Osteocyte (in vitro differentiated cells): ENCODE measurements around the gene SIL1. TPM values are rescaled to one million over a fixed set of nuclear protein-coding genes. Genes with fewer than 3 reads are reported as not detected.
"Not testable (repeated sequence)": the region's sequence is repeated elsewhere in the genome, so short reads cannot be mapped to it uniquely, and the experiment has no call there.

Source experiments
- DNase-seq: peaks from one replicate; pipeline ENCODE4 v3.0.0; 2021; ENCODE audit warnings: mixed read lengths; ENCODE audit not compliant: unreplicated experiment; ENCODE audit errors: extremely low spot score
- H3K27ac Mint-ChIP-seq: one replicate; pipeline ENCODE4 v1.8.0; 2021; ENCODE audit warnings: mild to moderate bottlenecking, mixed read lengths; ENCODE audit not compliant: unreplicated experiment
- H3K27me3 Mint-ChIP-seq: one replicate; pipeline ENCODE4 v1.8.0; 2021; ENCODE audit warnings: mixed read lengths; ENCODE audit not compliant: unreplicated experiment
- H3K36me3 Mint-ChIP-seq: one replicate; pipeline ENCODE4 v1.8.0; 2021; ENCODE audit warnings: mixed read lengths; ENCODE audit not compliant: unreplicated experiment
- H3K4me1 Mint-ChIP-seq: one replicate; pipeline ENCODE4 v1.8.0; 2021; ENCODE audit warnings: mixed read lengths; ENCODE audit not compliant: unreplicated experiment
- H3K4me3 Mint-ChIP-seq: one replicate; pipeline ENCODE4 v1.8.0; 2021; ENCODE audit warnings: mild to moderate bottlenecking, moderate library complexity, mixed read lengths; ENCODE audit not compliant: unreplicated experiment
- H3K9me3 Mint-ChIP-seq: one replicate; pipeline ENCODE4 v1.8.0; 2021; ENCODE audit warnings: mixed read lengths; ENCODE audit not compliant: unreplicated experiment
- total RNA-seq: library from RNA; stranded (reverse); gene quantifications from 2 replicates; pipeline ENCODE4 v1.2.1, GENCODE V29; 2021
- TF ChIP-seq, protein P1 (sequence below): fragments of 200-600 bp; sonication (generic); IDR thresholded peaks from 2 replicates; pipeline ENCODE4 v1.5.0; 2021; ENCODE audit warnings: antibody characterized with exemption, mild to moderate bottlenecking, moderate library complexity

The SIL1 gene
- total RNA-seq, 1 donor from 2014 or later: 58.4 TPM

DNA sequence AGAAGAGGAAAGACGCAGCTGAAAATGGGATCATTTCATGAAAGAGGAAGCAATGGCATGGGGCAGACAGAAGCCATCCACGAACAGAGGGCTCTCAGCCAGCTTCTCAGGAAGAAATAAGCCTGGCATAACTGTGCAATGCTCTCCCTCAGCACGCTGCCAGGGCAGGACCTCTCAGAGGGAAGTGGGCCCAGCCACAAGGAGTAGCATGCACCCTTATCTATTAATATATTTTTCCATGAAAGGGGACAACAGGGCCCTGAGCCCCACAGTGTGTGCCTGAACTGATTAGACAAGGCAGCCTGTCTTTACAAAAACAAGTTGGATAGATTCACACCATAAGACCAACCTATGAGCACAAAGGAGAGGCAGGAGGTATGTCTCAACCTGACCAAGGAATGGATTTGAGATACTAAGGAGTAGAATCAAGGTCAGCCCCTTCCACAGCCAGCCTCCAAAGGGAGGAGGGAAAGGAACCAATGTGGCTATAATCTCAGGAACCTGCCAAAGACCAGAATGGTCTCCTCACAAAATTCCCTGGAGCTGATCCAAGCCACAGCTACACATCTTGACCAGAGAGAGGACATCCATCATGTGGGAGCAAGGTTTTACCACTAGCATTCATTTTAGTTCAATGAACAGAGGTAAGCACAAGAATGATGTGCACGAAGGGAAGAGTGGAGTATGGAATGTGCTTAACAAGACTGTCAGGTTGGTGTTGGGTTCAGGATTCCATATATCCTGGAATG lies 154.8 kb downstream of the SIL1 start:
- no peak overlapping the region for H3K4me3 Mint-ChIP-seq
- DNase-seq: peak; percentile 49
- H3K9me3 Mint-ChIP-seq: no peaks in the 10 kb centered on the region
- no peaks in the 10 kb centered on the region for H3K4me1 Mint-ChIP-seq
- TF ChIP-seq, protein P1, sequence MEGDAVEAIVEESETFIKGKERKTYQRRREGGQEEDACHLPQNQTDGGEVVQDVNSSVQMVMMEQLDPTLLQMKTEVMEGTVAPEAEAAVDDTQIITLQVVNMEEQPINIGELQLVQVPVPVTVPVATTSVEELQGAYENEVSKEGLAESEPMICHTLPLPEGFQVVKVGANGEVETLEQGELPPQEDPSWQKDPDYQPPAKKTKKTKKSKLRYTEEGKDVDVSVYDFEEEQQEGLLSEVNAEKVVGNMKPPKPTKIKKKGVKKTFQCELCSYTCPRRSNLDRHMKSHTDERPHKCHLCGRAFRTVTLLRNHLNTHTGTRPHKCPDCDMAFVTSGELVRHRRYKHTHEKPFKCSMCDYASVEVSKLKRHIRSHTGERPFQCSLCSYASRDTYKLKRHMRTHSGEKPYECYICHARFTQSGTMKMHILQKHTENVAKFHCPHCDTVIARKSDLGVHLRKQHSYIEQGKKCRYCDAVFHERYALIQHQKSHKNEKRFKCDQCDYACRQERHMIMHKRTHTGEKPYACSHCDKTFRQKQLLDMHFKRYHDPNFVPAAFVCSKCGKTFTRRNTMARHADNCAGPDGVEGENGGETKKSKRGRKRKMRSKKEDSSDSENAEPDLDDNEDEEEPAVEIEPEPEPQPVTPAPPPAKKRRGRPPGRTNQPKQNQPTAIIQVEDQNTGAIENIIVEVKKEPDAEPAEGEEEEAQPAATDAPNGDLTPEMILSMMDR: no peak
- H3K36me3 Mint-ChIP-seq: peaks cover under 1% of the 10 kb centered on the region
- H3K27ac Mint-ChIP-seq: no peak overlapping the region
- no peaks in the 10 kb centered on the region for H3K27me3 Mint-ChIP-seq

DNA sequence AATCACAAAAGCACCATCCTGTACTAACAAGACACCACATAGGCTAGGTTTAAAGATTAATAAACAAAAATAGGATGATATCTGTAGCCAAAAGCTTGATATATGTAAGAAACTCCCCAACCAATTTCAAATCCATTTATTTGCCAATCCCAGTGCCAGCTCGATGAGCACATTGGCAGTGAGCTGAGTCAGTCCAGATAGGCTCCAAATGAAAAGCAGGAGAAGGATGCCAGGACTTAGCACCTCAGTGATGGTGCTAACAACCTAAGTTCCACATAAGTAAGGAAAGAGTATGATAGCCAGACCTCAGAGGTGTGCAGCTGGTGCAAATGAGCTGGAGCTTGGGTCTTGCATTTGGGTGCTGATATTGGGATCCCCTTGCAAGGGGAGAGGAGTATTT lies 158.1 kb downstream of the SIL1 start:
- TF ChIP-seq, protein P1: no peak
- H3K36me3 Mint-ChIP-seq: peaks cover 16% of the 10 kb centered on the region
- no peak overlapping the region for H3K27ac Mint-ChIP-seq
- H3K4me3 Mint-ChIP-seq: no peak overlapping the region
- H3K4me1 Mint-ChIP-seq: no peaks in the 10 kb centered on the region
- DNase-seq: no peak
- H3K9me3 Mint-ChIP-seq: peaks cover 19% of the 10 kb centered on the region
- H3K27me3 Mint-ChIP-seq: no peaks in the 10 kb centered on the region

DNA sequence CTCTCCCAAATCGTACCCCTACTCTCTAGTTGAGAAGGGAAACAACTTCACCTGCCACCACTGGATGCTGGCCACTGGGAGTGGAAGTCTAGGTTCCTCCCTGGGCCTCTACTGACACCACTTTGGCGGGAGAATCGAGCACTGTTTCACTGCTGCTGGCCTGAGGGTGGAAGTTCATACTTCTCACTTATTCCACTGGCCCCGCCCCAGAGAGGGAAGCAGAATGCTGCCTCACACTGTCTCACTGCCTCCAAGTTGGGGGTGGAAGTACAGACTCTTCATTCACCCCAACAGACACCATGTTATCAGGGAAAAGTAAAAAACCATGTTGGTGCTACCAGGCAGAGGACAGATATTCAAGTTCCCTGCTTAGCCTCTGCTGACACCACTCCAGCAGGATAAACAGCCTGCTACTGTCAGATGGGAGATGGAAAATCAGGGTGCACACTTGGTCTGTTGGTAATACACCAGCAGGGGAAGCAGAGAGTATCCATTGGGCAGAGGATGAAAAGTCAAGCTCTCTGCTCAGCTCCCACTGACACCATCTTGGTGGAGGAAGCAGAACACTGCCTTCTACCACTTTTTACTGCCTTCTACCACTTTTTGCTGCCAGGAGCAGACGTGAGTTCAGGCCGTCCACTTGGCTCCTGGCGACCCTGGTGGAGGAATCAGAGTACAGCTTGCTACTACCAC lies 159.4 kb downstream of the SIL1 start:
- DNase-seq: peak; percentile 44
- no peak overlapping the region for H3K27ac Mint-ChIP-seq
- no peaks in the 10 kb centered on the region for H3K4me1 Mint-ChIP-seq
- H3K27me3 Mint-ChIP-seq: no peaks in the 10 kb centered on the region
- TF ChIP-seq, protein P1: no peak
- no peak overlapping the region for H3K4me3 Mint-ChIP-seq
- peaks cover 16% of the 10 kb centered on the region for H3K36me3 Mint-ChIP-seq
- peaks cover 19% of the 10 kb centered on the region for H3K9me3 Mint-ChIP-seq

DNA sequence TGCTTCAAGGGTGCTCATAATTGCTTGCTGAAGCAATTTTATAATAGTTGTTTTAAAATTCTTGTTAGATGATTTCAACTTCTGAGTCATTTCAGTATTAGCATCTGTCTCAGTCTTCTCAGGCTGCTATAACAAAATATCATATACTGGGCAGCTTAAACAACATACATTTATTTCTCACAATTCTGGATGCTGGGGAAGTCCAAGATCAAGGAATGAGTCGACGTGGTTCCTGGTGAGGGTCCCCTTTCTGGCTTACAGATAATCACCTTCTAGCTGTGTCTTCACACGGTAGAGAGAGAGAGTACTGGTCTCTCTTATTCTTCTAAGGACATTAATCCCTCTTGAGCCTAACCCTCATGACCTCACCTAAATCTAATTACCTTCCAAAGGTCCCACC lies 160.4 kb downstream of the SIL1 start:
- Mint-ChIP-seq H3K4me1 (no peaks in the 10 kb centered on the region), H3K36me3 (peaks cover 20% of the 10 kb centered on the region), H3K9me3 (peaks cover 24% of the 10 kb centered on the region), H3K4me3 (no peak overlapping the region), H3K27me3 (no peaks in the 10 kb centered on the region), H3K27ac (no peak overlapping the region)
- TF ChIP-seq, protein P1: no peak
- DNase-seq: peak; percentile 2

DNA sequence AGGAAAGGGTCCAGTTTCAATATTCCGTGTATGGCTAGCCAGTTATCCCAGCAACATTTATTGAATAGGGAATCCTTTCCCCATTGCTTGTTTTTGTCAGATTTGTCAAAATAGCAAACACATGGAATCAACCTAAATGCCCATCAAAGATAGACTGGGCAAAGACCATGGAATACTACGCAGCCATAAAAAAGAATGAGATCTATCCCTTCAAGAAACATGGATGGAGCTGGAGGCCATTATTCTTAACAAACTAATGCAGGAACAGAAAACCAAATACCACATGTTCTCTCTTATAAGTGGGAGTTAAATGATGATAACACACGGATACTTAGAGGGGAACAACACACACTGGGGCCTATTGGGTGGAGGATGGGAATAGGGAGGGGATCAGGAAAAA lies 161.8 kb downstream of the SIL1 start:
- not testable (repeated sequence) for DNase-seq

More for the DNA sequence above, 161.8 kb downstream of the SIL1 start:
- Mint-ChIP-seq H3K9me3 (peaks cover 31% of the 10 kb centered on the region), H3K36me3 (peaks cover 20% of the 10 kb centered on the region)
- not testable (repeated sequence) for H3K27me3 Mint-ChIP-seq, H3K4me1 Mint-ChIP-seq, H3K4me3 Mint-ChIP-seq, H3K27ac Mint-ChIP-seq
